GM12891 (cell line): ENCODE measurements around the gene VSTM2L.
A peak's percentile ranks its signal among the peaks of the same experiment; 100 is the strongest.

Experiments used
- DNase-seq: peaks from one replicate; pipeline ENCODE4 v3.0.0; 2011; ENCODE audit warnings: low spot score; ENCODE audit not compliant: insufficient read length
- FAIRE-seq: peaks from 2 replicates; lab custom pipeline; 2011; peaks lifted over from hg19 to GRCh38; lab: Jason Lieb, UNC
- PAX5 ChIP-seq: IDR thresholded peaks from 2 replicates; pipeline ENCODE4 v1.6.1; 2011; ENCODE audit warnings: low read length, moderate library complexity, mild to moderate bottlenecking; ENCODE audit not compliant: insufficient read depth, severe bottlenecking
- POLR2A ChIP-seq: IDR thresholded peaks from 2 replicates; pipeline ENCODE4 v1.6.1; 2011; ENCODE audit warnings: low read depth, low read length, control low read depth
- POLR2AphosphoS5 ChIP-seq: IDR thresholded peaks from 2 replicates; pipeline ENCODE4 v1.6.1; 2011; ENCODE audit warnings: low read depth, low read length, control low read depth
- POU2F2 ChIP-seq: IDR thresholded peaks from 2 replicates; pipeline ENCODE4 v1.6.1; 2011; ENCODE audit warnings: low read depth, mild to moderate bottlenecking, control low read depth, low read length, moderate library complexity
- SPI1 ChIP-seq: IDR thresholded peaks from 2 replicates; pipeline ENCODE4 v1.6.1; 2011; ENCODE audit warnings: low read depth, low read length, control low read depth
- TAF1 ChIP-seq: IDR thresholded peaks from 2 replicates; pipeline ENCODE4 v1.6.1; 2011; ENCODE audit warnings: low read depth, low read length, control low read depth

The VSTM2L gene

DNA sequence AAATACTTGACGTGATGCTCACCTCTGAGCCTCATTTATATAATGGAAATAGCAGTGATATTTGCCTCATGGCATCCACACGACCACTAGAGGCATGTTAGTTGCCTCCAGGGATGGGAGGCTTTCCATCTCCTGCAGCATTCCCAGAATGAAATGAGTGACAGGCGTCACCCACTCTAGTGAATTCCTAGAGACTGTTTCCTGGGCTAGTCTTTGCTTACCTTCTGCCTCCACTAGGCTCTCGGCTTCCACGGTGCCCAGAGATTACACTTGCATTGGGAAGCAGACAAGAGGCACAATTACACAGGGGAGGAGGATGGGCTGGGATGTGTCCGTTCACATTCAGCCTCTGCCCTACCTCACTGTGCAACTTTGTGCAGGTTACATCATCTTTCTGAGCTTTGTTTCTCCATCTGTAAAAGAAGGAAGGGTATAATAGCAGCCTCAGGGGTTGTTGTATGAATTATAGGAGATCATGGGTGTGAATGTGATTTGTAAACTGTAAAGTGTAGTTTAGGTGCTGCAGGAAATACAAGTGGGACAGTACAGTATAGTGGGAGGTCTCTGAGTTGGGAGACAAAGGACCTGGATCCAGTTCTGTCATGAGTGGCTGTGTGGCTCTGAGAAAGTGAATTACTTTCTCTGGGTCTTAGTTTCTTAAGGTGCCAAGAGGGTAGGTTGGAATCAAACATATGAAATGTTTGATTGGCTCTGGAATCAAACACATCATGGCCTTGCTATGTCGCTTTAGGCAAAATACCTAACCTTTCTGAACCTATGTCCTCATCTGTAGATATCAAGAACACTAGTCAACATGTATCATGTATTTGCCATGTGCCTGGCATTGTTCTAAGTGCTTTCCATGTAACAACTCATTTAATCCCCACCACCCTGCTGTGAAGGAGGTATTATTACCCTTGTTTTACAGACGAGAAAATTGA, 3.6 kb upstream of the VSTM2L start:
- no peak for DNase-seq
- FAIRE-seq: no peak
- TF ChIP-seq TAF1: no peak
- TF ChIP-seq SPI1: no peak
- no peak for TF ChIP-seq POLR2AphosphoS5
- TF ChIP-seq POLR2A: no peak
- TF ChIP-seq POU2F2: no peak
- TF ChIP-seq PAX5: no peak

DNA sequence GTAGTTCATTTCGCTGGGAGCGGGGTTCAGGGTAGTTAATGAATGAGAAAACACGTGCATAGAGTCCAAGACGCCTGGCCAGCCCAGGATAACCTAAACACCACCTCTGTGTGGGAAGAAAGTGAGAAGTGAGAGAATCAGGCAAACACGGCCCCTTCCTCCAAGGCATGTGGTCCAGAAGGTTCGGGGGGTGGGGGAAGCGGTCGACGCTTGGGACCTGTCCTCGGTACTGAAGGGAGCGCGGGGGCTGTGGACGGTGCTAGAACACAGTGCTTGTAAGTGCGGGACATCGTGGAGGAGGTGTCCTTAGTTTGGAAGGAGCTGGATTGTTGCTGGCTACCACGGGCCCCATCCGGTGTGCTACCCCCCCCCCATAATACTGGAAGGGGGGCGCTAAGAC, 1.7 kb upstream of the VSTM2L start:
- TF ChIP-seq PAX5: no peak
- no peak for TF ChIP-seq POLR2A
- TF ChIP-seq SPI1: no peak
- TF ChIP-seq POU2F2: no peak
- TF ChIP-seq TAF1: no peak
- TF ChIP-seq POLR2AphosphoS5: no peak
- DNase-seq: no peak
- no peak for FAIRE-seq

DNA sequence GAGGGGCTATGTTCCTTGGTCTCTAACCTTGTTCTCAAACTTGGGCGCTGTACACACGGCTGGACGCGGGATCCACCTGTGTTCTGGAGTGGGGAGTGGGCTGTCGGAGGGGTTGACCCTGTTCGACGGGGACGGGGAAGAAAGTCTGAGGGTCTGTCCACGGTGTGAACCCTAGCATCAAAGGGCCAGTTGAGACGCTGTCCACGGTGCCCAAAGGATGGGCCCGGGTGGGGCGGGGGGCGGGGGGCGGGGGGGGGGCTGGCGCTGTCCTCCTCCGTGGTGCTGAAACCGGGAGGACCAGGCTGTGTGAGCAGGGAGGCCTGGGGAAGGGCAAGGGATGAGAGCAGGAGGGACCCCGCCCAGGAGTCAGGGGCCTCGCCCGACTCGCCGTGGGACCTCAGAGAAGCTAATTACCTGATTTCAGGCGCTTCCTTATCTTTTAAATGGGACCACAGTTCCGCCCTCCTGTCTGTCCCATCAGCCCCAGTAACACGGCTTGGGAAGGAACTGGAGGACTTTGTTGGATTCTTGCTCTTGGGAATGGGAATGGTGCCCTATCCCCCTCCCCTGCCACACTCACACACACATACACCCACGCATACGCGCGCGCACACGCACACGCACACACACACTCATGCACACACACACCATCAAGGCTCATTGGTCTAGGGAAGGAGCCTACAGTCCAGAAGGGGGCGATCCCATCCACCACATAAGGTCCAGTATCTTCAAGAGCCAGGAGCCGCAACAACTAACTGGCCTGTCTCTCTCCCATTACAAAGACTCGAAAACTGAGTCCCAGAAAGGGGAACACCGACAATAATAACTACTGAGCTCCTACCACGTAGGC, 1.0 kb upstream of the VSTM2L start:
- peak; percentile 76 for DNase-seq
- peak; percentile 93 for FAIRE-seq
- TF ChIP-seq POU2F2 (0 out of 2 replicates have a peak, but pooled peaks have one; percentile 32), POLR2AphosphoS5 (no peak), POLR2A (no peak), PAX5 (no peak), TAF1 (no peak)

DNA sequence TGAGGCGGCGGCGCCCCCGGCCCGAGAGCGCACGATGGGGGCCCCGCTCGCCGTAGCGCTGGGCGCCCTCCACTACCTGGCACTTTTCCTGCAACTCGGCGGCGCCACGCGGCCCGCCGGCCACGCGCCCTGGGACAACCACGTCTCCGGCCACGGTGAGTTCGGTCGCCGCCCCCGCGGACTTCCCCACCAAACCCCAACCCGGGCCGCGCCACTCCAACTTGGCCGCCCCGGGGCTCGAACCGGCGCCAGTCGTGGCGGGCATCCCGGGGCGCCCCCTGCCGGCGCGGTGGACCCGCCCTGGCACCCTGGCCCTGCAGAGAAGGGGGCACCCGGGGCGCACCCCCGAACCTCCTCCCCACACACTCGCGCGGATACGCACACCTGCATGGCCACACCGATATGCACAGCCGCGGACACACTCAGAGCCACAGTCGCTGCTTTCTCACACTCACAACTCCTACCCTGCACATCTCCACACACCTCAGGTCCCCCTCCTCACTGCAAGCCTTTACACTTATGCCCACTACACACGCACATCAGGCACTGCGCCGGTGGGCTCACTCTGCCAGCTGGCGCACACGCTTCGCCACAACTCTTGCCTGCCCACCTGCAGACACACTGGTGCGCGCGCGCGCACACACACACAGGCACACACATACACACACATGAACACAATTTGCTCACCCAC, 535 bp downstream of the VSTM2L start:
- TF ChIP-seq PAX5: no peak
- no peak for TF ChIP-seq SPI1
- no peak for TF ChIP-seq POLR2AphosphoS5
- no peak for TF ChIP-seq TAF1
- TF ChIP-seq POU2F2: no peak
- no peak for TF ChIP-seq POLR2A
- no peak for FAIRE-seq
- no peak for DNase-seq

DNA sequence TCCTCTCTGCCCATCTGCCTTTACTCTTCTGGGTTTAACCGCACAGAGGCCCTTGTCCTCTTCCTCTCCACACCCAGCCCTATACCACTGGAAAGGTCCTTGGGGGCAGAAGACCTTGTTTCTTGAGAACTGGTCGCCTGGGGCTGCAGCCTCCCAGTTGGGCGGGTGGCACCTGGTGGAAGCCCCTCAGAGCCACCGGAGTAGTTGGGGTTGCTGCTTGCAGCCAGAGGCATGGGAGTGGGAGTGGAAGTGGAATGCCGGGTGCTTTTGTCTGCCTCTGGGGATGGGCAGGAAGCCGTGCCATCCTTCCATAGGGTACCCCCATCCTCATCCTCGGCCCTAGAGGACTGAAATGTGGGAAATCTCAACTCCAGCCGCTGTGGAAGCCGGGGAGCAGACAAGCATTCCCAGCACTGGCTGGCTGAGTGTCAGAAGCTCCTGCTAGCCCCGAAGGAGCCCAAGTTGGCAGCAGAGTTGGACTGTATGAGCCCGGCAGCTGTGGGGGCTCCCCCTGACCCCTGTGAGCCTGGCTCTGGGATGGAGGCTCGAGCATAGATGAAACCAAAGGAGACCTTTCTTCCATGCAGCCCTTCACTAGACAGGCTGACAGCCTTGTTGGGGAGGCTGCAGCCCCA, 1.2 kb downstream of the VSTM2L start:
- DNase-seq (no peak), FAIRE-seq (no peak)
- TF ChIP-seq TAF1 (no peak), POU2F2 (no peak), SPI1 (no peak), POLR2A (no peak), PAX5 (no peak)

DNA sequence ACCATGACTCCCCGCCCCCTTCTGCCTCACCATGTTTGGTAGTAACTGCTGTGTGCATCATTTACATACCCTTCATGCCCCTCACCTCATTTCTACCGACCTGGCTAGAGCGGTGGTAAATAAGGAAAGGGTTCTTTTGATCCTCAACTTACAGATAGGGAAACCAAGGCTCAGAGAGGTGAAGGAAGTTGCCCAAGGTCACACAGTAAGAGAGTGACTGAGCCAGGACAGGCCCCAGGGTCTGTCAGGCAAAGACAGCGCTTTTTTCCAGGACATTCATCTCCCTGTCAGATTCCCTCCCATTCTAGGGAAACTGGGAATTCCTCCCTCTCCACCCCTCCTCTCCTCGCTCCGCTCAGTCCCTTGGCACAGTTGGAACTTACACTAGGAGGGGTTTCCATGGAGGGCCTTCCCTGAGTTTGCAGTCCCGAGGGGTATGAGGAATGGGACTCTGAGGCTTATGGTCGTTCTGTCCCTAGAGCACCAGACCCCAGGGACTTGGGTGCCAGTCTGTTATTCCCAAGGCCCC, 2.0 kb downstream of the VSTM2L start:
- no peak for FAIRE-seq
- TF ChIP-seq TAF1 (no peak), PAX5 (no peak), POU2F2 (no peak), POLR2AphosphoS5 (no peak), SPI1 (no peak), POLR2A (no peak)

DNA sequence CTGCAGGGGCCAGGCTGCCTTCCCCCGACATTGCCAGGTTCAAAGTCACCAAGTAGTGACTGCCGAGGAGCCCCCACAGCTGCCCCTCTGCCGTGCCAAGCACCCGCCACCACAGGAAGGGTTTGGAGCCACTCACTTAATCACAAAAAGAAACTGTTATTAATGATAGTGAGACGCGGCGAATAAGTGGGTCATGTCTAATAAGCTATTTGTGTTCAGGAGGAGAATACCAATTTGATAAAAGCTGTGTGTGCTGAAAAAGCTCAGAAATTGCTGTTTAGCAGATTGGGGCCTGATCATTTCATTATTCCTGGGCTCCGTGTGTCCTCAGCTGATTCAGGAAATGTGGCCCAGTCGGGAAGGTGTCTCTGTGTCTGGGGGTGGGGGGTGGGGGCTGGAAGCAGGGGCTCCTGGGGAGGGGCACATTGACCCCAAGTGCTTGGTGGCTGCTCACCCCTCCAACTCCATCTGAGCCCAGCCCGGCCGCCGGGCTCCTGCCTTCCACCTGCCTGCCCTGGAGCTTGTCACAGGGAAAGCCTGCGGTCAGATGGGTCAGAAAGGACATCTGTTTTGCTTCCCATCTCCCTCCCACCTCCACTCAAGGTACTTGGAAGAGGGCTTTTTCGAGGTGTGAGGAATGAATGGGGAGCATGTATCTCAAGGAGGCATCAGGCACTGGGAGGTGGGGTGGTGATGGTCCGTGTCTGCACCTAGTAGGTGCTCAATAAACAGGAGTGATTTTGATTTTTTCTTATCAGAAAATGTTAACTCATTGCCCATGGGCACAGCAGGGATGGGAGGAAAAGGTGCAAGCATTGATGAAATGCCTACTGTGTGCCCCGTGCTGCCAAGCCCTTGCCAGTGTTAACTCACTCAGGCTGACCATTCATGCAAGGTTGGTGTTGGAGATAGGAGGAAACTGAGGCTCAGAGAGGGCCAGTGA, 3.0 kb downstream of the VSTM2L start:
- TF ChIP-seq POLR2A (no peak), TAF1 (no peak), POU2F2 (no peak), SPI1 (no peak), POLR2AphosphoS5 (no peak), PAX5 (no peak)
- DNase-seq (no peak), FAIRE-seq (no peak)

More for the DNA sequence above, 2.0 kb downstream of the VSTM2L start:
- no peak for DNase-seq

DNA sequence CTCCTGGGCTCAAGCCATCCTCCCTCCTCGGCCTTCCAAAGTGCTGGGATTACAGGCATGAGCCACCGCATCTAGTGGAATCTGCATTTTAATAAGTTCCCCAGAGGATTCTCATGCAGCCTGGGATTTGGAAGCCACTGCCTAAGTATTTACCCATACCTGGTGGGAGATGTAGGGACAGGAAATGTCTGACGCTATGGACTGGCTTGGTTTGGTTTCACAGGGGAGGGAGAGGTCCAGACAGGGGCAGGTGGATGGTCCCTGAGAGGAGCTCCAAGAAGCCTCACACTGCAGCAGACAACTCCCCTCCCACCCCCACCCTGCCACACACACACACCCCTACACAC, 4.4 kb downstream of the VSTM2L start:
- FAIRE-seq (no peak), DNase-seq (no peak)
- TF ChIP-seq TAF1: no peak
- no peak for TF ChIP-seq PAX5
- TF ChIP-seq POU2F2: no peak
- TF ChIP-seq POLR2AphosphoS5: no peak
- no peak for TF ChIP-seq SPI1
- no peak for TF ChIP-seq POLR2A
